SH-SY5Y (cell line): Measurements from ENCODE around the gene GATB.

Experiments
- GATA2 ChIP-seq: IDR thresholded peaks from 2 replicates; pipeline ENCODE4 v1.6.1; 2011; ENCODE audit warnings: mild to moderate bottlenecking, low read depth, low read length
- GATA3 ChIP-seq: IDR thresholded peaks from 2 replicates; pipeline ENCODE4 v1.6.1; 2011; ENCODE audit warnings: low read depth, mild to moderate bottlenecking, low read length, moderate library complexity

- no peak for TF ChIP-seq GATA2
- TF ChIP-seq GATA3: no peak
Measured at GRCh38 chr4:151663109-151663508, 97.7 kb downstream of the GATB start.
